K562 (cell line): ENCODE results near the gene GPR12.

Experiments used
- BCL6 ChIP-seq: fragments of 250-450 bp; sonication (Bioruptor Pico); IDR thresholded peaks from 2 replicates; pipeline ENCODE4 v1.4.0; 2020
- EZH2 ChIP-seq: IDR thresholded peaks from 2 replicates; pipeline ENCODE4 v1.6.1; 2012; ENCODE audit warnings: low read depth, mild to moderate bottlenecking, inconsistent platforms, low read length, borderline replicate concordance
- GABPB1 ChIP-seq: sonication (generic); formaldehyde crosslinking; IDR thresholded peaks from 2 replicates; pipeline ENCODE4 v1.8.0; 2022; ENCODE audit warnings: mild to moderate bottlenecking, missing genetic modification reagents
- MYBL2 ChIP-seq, 2 experiments: fragments of 450-650 bp in 1 of 2; sonication (generic) in 1 of 2; formaldehyde crosslinking in 1 of 2; IDR thresholded peaks; 2 replicates each; pipeline versions ENCODE4 v1.6.1 to v1.8.1; 2017 to 2022; ENCODE audit warnings: borderline replicate concordance in 1 of 2, inconsistent platforms in 1 of 2, low read depth in 1 of 2, mild to moderate bottlenecking in 1 of 2, missing genetic modification reagents in 1 of 2, moderate library complexity in 1 of 2
- POLR2A ChIP-seq: fragments of 450-650 bp; conservative IDR thresholded peaks from 2 replicates; pipeline ENCODE4 v1.6.1; 2016
- RNF2 ChIP-seq: sonication (generic); IDR thresholded peaks from 2 replicates; pipeline ENCODE4 v1.6.1; 2016
- SMC3 ChIP-seq: conservative IDR thresholded peaks from 2 replicates; pipeline ENCODE4 v1.6.1; 2011; ENCODE audit warnings: low read depth, low read length, improper control_type of control experiment; ENCODE audit not compliant: insufficient read depth
- USF1 ChIP-seq: sonication (generic); formaldehyde crosslinking; IDR thresholded peaks from 2 replicates; pipeline ENCODE4 v1.9.0; 2022; ENCODE audit warnings: mild to moderate bottlenecking, missing genetic modification reagents
- ZFP36 ChIP-seq: fragments of 150-350 bp; IDR thresholded peaks from 2 replicates; pipeline ENCODE4 v1.6.1; 2018; ENCODE audit warnings: low read length, low read depth; ENCODE audit not compliant: partially characterized antibody
- TF ChIP-seq, protein P1 (sequence below): sonication (generic); formaldehyde crosslinking; IDR thresholded peaks from 2 replicates; pipeline ENCODE4 v1.8.0; 2022; ENCODE audit warnings: mild to moderate bottlenecking, missing genetic modification reagents
- TF ChIP-seq, protein P2 (sequence below): fragments of 450-650 bp; IDR thresholded peaks from 2 replicates; pipeline ENCODE4 v1.6.1; 2018; ENCODE audit warnings: mild to moderate bottlenecking, low read depth; ENCODE audit not compliant: partially characterized antibody

DNA sequence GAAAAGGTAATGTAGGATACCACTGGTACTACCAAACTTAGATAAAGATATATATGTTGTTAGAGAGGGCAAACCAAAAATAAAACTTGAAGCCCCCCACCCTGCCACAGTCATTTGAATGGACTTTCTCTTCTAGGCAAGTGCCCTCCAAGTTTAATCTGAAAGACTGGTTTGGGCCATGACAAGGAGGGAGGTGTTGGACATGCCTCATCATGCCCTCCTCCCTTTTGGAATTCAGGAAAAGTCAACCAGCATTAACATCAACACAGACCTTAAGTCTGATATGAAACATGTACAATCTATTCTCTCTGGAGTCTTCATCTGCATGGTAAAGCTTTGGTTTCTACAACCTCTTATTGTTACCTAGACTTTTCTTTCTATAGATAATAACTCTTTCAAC is 46.3 kb upstream of the GPR12 start:
- TF ChIP-seq BCL6 (CRISPR knock-in tag) (no peak), MYBL2 (IDR thresholded peaks at IDR 0.05; ENCODE audit: low read depth) (no peak), MYBL2 (CRISPR knock-in tag; IDR thresholded peaks at IDR 0.05; ENCODE audit: borderline replicate concordance) (no peak), USF1 (CRISPR knock-in tag) (no peak), RNF2 (no peak), ZFP36 (no peak), EZH2 (no peak), SMC3 (no peak), POLR2A (no peak), GABPB1 (CRISPR knock-in tag) (no peak)
- TF ChIP-seq, protein P1, sequence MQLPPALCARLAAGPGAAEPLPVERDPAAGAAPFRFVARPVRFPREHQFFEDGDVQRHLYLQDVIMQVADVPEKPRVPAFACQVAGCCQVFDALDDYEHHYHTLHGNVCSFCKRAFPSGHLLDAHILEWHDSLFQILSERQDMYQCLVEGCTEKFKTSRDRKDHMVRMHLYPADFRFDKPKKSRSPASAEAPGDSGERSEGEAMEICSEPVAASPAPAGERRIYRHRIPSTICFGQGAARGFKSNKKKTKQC (CRISPR knock-in tag): no peak
- TF ChIP-seq, protein P2, sequence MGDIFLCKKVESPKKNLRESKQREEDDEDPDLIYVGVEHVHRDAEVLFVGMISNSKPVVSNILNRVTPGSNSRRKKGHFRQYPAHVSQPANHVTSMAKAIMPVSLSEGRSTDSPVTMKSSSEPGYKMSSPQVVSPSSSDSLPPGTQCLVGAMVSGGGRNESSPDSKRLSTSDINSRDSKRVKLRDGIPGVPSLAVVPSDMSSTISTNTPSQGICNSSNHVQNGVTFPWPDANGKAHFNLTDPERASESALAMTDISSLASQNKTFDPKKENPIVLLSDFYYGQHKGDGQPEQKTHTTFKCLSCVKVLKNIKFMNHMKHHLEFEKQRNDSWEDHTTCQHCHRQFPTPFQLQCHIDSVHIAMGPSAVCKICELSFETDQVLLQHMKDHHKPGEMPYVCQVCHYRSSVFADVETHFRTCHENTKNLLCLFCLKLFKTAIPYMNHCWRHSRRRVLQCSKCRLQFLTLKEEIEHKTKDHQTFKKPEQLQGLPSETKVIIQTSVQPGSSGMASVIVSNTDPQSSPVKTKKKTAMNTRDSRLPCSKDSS: no peak
